ENCODE data around the gene IRF4.

The IRF4 gene

DNA sequence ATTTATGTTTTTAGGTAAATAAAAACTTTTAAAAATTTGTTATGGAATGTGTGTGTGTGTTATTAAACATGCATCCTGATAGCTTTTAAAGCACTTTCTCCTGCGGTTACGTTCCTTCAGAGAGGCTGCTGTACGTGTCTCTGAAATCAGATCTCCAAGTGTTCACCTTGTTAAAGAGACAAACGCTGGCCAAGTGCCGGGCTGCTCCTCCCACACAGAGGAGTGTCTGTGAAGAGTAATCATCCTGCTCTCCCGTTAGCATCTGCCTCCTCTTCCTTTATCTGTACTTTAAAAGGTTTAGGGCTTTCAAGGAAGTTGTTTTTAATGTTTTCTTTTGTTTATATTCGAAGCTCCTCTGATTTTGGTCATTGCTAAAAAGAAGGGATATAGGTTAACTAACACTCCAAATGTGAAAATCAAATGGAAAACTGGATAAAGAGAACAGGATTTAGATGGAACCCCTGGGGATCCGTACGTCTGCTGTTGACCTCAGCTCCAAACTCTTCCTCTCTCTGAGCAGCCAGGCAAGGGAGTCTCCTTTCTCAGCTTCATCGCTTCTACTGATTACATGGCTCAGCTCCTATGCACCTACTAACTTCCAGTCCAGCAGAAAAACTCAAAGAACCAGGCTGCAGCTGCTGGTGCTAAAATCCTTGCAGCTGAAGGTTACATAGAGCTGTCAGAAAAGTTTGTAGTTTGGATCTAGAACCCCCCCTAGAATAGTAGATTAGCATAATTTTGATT is 20.0 kb downstream of the IRF4 start:
- ATAC-seq, result no peak
- TF ChIP-seq BACH2 (CRISPR knock-in tag; IDR thresholded peaks at IDR 0.05; ENCODE audit: borderline replicate concordance), result no peak
- no peak for TF ChIP-seq ZNF565 (CRISPR knock-in tag; conservative IDR thresholded peaks at IDR 0.05; ENCODE audit: low read depth)
- TF ChIP-seq, protein P1, sequence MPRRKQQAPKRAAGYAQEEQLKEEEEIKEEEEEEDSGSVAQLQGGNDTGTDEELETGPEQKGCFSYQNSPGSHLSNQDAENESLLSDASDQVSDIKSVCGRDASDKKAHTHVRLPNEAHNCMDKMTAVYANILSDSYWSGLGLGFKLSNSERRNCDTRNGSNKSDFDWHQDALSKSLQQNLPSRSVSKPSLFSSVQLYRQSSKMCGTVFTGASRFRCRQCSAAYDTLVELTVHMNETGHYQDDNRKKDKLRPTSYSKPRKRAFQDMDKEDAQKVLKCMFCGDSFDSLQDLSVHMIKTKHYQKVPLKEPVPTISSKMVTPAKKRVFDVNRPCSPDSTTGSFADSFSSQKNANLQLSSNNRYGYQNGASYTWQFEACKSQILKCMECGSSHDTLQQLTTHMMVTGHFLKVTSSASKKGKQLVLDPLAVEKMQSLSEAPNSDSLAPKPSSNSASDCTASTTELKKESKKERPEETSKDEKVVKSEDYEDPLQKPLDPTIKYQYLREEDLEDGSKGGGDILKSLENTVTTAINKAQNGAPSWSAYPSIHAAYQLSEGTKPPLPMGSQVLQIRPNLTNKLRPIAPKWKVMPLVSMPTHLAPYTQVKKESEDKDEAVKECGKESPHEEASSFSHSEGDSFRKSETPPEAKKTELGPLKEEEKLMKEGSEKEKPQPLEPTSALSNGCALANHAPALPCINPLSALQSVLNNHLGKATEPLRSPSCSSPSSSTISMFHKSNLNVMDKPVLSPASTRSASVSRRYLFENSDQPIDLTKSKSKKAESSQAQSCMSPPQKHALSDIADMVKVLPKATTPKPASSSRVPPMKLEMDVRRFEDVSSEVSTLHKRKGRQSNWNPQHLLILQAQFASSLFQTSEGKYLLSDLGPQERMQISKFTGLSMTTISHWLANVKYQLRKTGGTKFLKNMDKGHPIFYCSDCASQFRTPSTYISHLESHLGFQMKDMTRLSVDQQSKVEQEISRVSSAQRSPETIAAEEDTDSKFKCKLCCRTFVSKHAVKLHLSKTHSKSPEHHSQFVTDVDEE (CRISPR knock-in tag; IDR thresholded peaks at IDR 0.05), result no peak
- TF ChIP-seq OSR1 (CRISPR knock-in tag; IDR thresholded peaks at IDR 0.05), result no peak
- TF ChIP-seq, protein P2, sequence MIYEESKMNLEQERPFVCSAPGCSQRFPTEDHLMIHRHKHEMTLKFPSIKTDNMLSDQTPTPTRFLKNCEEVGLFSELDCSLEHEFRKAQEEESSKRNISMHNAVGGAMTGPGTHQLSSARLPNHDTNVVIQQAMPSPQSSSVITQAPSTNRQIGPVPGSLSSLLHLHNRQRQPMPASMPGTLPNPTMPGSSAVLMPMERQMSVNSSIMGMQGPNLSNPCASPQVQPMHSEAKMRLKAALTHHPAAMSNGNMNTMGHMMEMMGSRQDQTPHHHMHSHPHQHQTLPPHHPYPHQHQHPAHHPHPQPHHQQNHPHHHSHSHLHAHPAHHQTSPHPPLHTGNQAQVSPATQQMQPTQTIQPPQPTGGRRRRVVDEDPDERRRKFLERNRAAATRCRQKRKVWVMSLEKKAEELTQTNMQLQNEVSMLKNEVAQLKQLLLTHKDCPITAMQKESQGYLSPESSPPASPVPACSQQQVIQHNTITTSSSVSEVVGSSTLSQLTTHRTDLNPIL (CRISPR knock-in tag; IDR thresholded peaks at IDR 0.05; ENCODE audit: low read depth), result no peak
- TF ChIP-seq RARB (CRISPR knock-in tag; IDR thresholded peaks at IDR 0.05), result no peak

DNA sequence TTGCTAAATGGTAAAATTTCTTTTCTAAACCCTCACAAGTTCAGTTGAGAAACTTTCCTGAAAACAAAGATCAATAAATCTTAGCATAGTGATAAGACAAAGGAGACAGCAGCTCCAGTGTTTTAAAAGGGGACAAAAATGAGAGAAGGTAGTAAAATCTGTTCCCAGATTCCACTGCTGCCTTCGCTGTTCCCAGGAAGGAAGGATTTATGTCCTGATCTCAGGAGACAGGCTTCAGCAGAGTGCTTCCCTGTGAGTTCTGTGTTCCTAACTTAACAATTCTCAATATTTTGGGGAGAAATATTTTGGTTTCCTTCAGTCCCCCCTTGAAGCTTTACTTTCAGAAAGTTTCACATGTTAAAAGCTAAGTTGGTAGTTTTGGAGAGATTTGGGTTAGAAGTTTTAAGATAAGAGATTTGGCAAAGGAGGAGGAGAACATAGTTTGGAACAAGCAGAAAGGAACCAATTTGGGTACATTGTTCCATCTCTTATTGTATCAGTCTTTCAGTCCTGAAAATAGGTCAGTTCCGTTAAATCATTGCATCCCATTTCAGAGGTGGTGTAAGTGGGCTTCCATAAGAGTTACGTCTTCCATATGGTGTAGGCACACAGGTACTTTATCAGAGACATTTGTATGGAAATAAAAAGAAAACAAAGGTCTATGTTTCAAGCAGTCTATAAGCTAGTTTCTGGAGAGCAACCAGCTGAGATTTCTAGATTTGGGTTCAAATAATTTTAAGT is 20.8 kb downstream of the IRF4 start:
- TF ChIP-seq ESRRG (CRISPR knock-in tag; IDR thresholded peaks at IDR 0.05) (no peak), ZFP30 (CRISPR knock-in tag; IDR thresholded peaks at IDR 0.05) (no peak), POU6F1 (CRISPR knock-in tag; IDR thresholded peaks at IDR 0.05; ENCODE audit: borderline replicate concordance, low read depth) (no peak), PPARA (CRISPR knock-in tag; IDR thresholded peaks at IDR 0.05; ENCODE audit: borderline replicate concordance) (no peak), ZNF70 (CRISPR knock-in tag; IDR thresholded peaks at IDR 0.05) (no peak), ISL1 (CRISPR knock-in tag; IDR thresholded peaks at IDR 0.05) (no peak), SNAI2 (CRISPR knock-in tag; IDR thresholded peaks at IDR 0.05) (no peak), GLIS3 (CRISPR knock-in tag; IDR thresholded peaks at IDR 0.05) (no peak), ARNTL (CRISPR knock-in tag; IDR thresholded peaks at IDR 0.05; ENCODE audit: borderline replicate concordance, low read depth) (no peak), OSR1 (CRISPR knock-in tag; IDR thresholded peaks at IDR 0.05) (no peak), TOX (CRISPR knock-in tag; IDR thresholded peaks at IDR 0.05; ENCODE audit: borderline replicate concordance) (no peak), ZC3H10 (CRISPR knock-in tag; IDR thresholded peaks at IDR 0.05) (no peak)
- TF ChIP-seq, protein P3, sequence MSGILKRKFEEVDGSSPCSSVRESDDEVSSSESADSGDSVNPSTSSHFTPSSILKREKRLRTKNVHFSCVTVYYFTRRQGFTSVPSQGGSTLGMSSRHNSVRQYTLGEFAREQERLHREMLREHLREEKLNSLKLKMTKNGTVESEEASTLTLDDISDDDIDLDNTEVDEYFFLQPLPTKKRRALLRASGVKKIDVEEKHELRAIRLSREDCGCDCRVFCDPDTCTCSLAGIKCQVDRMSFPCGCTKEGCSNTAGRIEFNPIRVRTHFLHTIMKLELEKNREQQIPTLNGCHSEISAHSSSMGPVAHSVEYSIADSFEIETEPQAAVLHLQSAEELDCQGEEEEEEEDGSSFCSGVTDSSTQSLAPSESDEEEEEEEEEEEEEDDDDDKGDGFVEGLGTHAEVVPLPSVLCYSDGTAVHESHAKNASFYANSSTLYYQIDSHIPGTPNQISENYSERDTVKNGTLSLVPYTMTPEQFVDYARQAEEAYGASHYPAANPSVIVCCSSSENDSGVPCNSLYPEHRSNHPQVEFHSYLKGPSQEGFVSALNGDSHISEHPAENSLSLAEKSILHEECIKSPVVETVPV (CRISPR knock-in tag; IDR thresholded peaks at IDR 0.05), result no peak
- TF ChIP-seq, protein P4, sequence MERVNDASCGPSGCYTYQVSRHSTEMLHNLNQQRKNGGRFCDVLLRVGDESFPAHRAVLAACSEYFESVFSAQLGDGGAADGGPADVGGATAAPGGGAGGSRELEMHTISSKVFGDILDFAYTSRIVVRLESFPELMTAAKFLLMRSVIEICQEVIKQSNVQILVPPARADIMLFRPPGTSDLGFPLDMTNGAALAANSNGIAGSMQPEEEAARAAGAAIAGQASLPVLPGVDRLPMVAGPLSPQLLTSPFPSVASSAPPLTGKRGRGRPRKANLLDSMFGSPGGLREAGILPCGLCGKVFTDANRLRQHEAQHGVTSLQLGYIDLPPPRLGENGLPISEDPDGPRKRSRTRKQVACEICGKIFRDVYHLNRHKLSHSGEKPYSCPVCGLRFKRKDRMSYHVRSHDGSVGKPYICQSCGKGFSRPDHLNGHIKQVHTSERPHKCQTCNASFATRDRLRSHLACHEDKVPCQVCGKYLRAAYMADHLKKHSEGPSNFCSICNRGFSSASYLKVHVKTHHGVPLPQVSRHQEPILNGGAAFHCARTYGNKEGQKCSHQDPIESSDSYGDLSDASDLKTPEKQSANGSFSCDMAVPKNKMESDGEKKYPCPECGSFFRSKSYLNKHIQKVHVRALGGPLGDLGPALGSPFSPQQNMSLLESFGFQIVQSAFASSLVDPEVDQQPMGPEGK (CRISPR knock-in tag; IDR thresholded peaks at IDR 0.05; ENCODE audit: borderline replicate concordance), result no peak
- TF ChIP-seq, protein P2 (CRISPR knock-in tag; IDR thresholded peaks at IDR 0.05; ENCODE audit: low read depth), result no peak
- ATAC-seq, result no peak

Data from SK-N-SH treated with all-trans-retinoic acid at 6 μM for 48 hours (cell line).